T-helper 1 cell treated with Interleukin-12 subunit alpha and Interleukin-12 subunit beta and Interleukin-4 antibody, amounts not matched to agents 30 μg/mL and 1 μg/mL, for 36 hours (primary cell): Measurements from ENCODE around the gene ARHGEF3.

ENCODE experiments used
- H3K27ac Mint-ChIP-seq: one replicate; pipeline ENCODE4 v1.8.0; 2021; ENCODE audit warnings: mild to moderate bottlenecking, mixed read lengths
- H3K27me3 Mint-ChIP-seq: one replicate; pipeline ENCODE4 v1.8.0; 2021; ENCODE audit warnings: low read depth, mixed read lengths
- H3K36me3 Mint-ChIP-seq: one replicate; pipeline ENCODE4 v1.8.0; 2021; ENCODE audit warnings: low read depth, mixed read lengths
- H3K4me1 Mint-ChIP-seq: one replicate; pipeline ENCODE4 v1.8.0; 2021; ENCODE audit warnings: low read depth, mixed read lengths
- H3K4me3 Mint-ChIP-seq: one replicate; pipeline ENCODE4 v1.8.0; 2021; ENCODE audit warnings: mild to moderate bottlenecking, moderate library complexity, mixed read lengths
- H3K9me3 Mint-ChIP-seq: one replicate; pipeline ENCODE4 v1.8.0; 2021; ENCODE audit warnings: mixed read lengths

The ARHGEF3 gene

GRCh38 chr3:56829533-56829932 lies 27.8 kb upstream of the ARHGEF3 start:
- H3K4me1 Mint-ChIP-seq = peaks cover 17% of the 10 kb centered on the region
- H3K9me3 Mint-ChIP-seq = no peaks in the 10 kb centered on the region
- no peak overlapping the region for H3K27ac Mint-ChIP-seq
- no peaks in the 10 kb centered on the region for H3K27me3 Mint-ChIP-seq
- no peaks in the 10 kb centered on the region for H3K36me3 Mint-ChIP-seq
- H3K4me3 Mint-ChIP-seq = no peak overlapping the region

- Mint-ChIP-seq H3K27ac (no peak overlapping the region), H3K4me3 (no peak overlapping the region), H3K9me3 (no peaks in the 10 kb centered on the region), H3K27me3 (no peaks in the 10 kb centered on the region), H3K36me3 (no peaks in the 10 kb centered on the region), H3K4me1 (peaks cover 32% of the 10 kb centered on the region)
Measured at GRCh38 chr3:56826831-56827722, 25.3 kb upstream of the ARHGEF3 start.

- peaks cover 1% of the 10 kb centered on the region for H3K36me3 Mint-ChIP-seq
- peaks cover 32% of the 10 kb centered on the region for H3K4me1 Mint-ChIP-seq
- H3K27ac Mint-ChIP-seq = no peak overlapping the region
- no peak overlapping the region for H3K4me3 Mint-ChIP-seq
- no peaks in the 10 kb centered on the region for H3K27me3 Mint-ChIP-seq
- no peaks in the 10 kb centered on the region for H3K9me3 Mint-ChIP-seq
Measured at GRCh38 chr3:56825567-56826438, 24.1 kb upstream of the ARHGEF3 start.

- H3K27ac Mint-ChIP-seq = no peak overlapping the region
- H3K4me1 Mint-ChIP-seq = peaks cover 32% of the 10 kb centered on the region
- peaks cover 1% of the 10 kb centered on the region for H3K36me3 Mint-ChIP-seq
- no peaks in the 10 kb centered on the region for H3K27me3 Mint-ChIP-seq
- no peaks in the 10 kb centered on the region for H3K9me3 Mint-ChIP-seq
- peak overlapping the region; percentile 5 for H3K4me3 Mint-ChIP-seq
Measured at GRCh38 chr3:56823984-56824703, 22.4 kb upstream of the ARHGEF3 start.

- Mint-ChIP-seq H3K4me1 (peaks cover 32% of the 10 kb centered on the region), H3K27ac (no peak overlapping the region), H3K9me3 (no peaks in the 10 kb centered on the region), H3K36me3 (peaks cover 1% of the 10 kb centered on the region), H3K27me3 (no peaks in the 10 kb centered on the region), H3K4me3 (peak overlapping the region; percentile 5)
Measured at GRCh38 chr3:56823421-56823926, 21.7 kb upstream of the ARHGEF3 start.

- H3K36me3 Mint-ChIP-seq = peaks cover 1% of the 10 kb centered on the region
- H3K27ac Mint-ChIP-seq = no peak overlapping the region
- no peaks in the 10 kb centered on the region for H3K9me3 Mint-ChIP-seq
- H3K4me1 Mint-ChIP-seq = peaks cover 32% of the 10 kb centered on the region
- no peaks in the 10 kb centered on the region for H3K27me3 Mint-ChIP-seq
- H3K4me3 Mint-ChIP-seq = no peak overlapping the region
Measured at GRCh38 chr3:56822501-56822900, 20.8 kb upstream of the ARHGEF3 start.

- no peaks in the 10 kb centered on the region for H3K9me3 Mint-ChIP-seq
- H3K36me3 Mint-ChIP-seq = peaks cover 1% of the 10 kb centered on the region
- H3K4me3 Mint-ChIP-seq = no peak overlapping the region
- H3K4me1 Mint-ChIP-seq = peaks cover 20% of the 10 kb centered on the region
- no peak overlapping the region for H3K27ac Mint-ChIP-seq
- no peaks in the 10 kb centered on the region for H3K27me3 Mint-ChIP-seq
Measured at GRCh38 chr3:56819016-56819809, 17.5 kb upstream of the ARHGEF3 start.

- peaks cover 20% of the 10 kb centered on the region for H3K4me1 Mint-ChIP-seq
- no peak overlapping the region for H3K27ac Mint-ChIP-seq
- peaks cover 1% of the 10 kb centered on the region for H3K36me3 Mint-ChIP-seq
- H3K9me3 Mint-ChIP-seq = no peaks in the 10 kb centered on the region
- no peaks in the 10 kb centered on the region for H3K27me3 Mint-ChIP-seq
- H3K4me3 Mint-ChIP-seq = no peak overlapping the region
Measured at GRCh38 chr3:56818156-56818985, 16.6 kb upstream of the ARHGEF3 start.

- Mint-ChIP-seq H3K36me3 (peaks cover 1% of the 10 kb centered on the region), H3K9me3 (no peaks in the 10 kb centered on the region), H3K4me1 (peaks cover 22% of the 10 kb centered on the region), H3K27me3 (no peaks in the 10 kb centered on the region), H3K4me3 (no peak overlapping the region), H3K27ac (no peak overlapping the region)
Measured at GRCh38 chr3:56817646-56818045, 15.9 kb upstream of the ARHGEF3 start.

GRCh38 chr3:56816061-56816460 lies 14.3 kb upstream of the ARHGEF3 start:
- Mint-ChIP-seq H3K27me3 (no peaks in the 10 kb centered on the region), H3K9me3 (no peaks in the 10 kb centered on the region), H3K4me1 (peaks cover 29% of the 10 kb centered on the region)

GRCh38 chr3:56815589-56815988 lies 13.8 kb upstream of the ARHGEF3 start:
- Mint-ChIP-seq H3K36me3 (no peaks in the 10 kb centered on the region), H3K27ac (no peak overlapping the region), H3K4me3 (no peak overlapping the region), H3K27me3 (no peaks in the 10 kb centered on the region), H3K9me3 (no peaks in the 10 kb centered on the region), H3K4me1 (peaks cover 29% of the 10 kb centered on the region)

More at GRCh38 chr3:56816061-56816460, 14.3 kb upstream of the ARHGEF3 start:
- H3K27ac Mint-ChIP-seq = no peak overlapping the region
- H3K36me3 Mint-ChIP-seq = no peaks in the 10 kb centered on the region
- no peak overlapping the region for H3K4me3 Mint-ChIP-seq

GRCh38 chr3:56813653-56813960 lies 11.9 kb upstream of the ARHGEF3 start:
- Mint-ChIP-seq H3K4me1 (peaks cover 29% of the 10 kb centered on the region), H3K9me3 (no peaks in the 10 kb centered on the region), H3K4me3 (no peak overlapping the region), H3K27me3 (no peaks in the 10 kb centered on the region), H3K36me3 (no peaks in the 10 kb centered on the region), H3K27ac (no peak overlapping the region)
